Neural cell (in vitro differentiated cells): ENCODE results near the gene NBEA. TPM values are rescaled to one million over a fixed set of nuclear protein-coding genes. Genes with fewer than 3 reads are reported as not detected.

Experiments
- H2AFZ ChIP-seq: fragments of 200-600, 300-800 bp; sonication (generic), shearing (Covaris generic); 2 replicates; pipeline ENCODE4 v1.6.0; 2014; ENCODE audit warnings: low read depth, mild to moderate bottlenecking, antibody characterized with exemption, low read length, moderate library complexity
- H3F3A ChIP-seq: fragments of 200-600 bp; shearing (Covaris generic); 2 replicates; pipeline ENCODE4 v1.6.1; 2016; ENCODE audit warnings: mild to moderate bottlenecking, moderate library complexity, mixed read lengths, antibody characterized with exemption, low read length; ENCODE audit not compliant: insufficient read depth, poor library complexity, severe bottlenecking
- H3K27ac ChIP-seq: fragments of 200-600, 300-800 bp; sonication (generic), shearing (Covaris generic); 2 replicates; pipeline ENCODE4 v1.5.1; 2014; ENCODE audit warnings: mild to moderate bottlenecking, low read length, moderate library complexity
- H3K27me3 ChIP-seq: fragments of 300-800, 200-600 bp; sonication (generic), shearing (Covaris generic); 2 replicates; pipeline ENCODE4 v1.6.0; 2014; ENCODE audit warnings: mild to moderate bottlenecking, low read depth, low read length, moderate library complexity; ENCODE audit not compliant: insufficient read depth
- H3K36me3 ChIP-seq: fragments of 300-800, 200-600 bp; sonication (generic), shearing (Covaris generic); 2 replicates; pipeline ENCODE4 v1.5.1; 2014; ENCODE audit warnings: mild to moderate bottlenecking, antibody characterized with exemption, low read length, moderate library complexity; ENCODE audit not compliant: insufficient read depth
- H3K4me2 ChIP-seq: fragments of 300-800, 200-600 bp; sonication (generic), shearing (Covaris generic); 2 replicates; pipeline ENCODE4 v1.6.0; 2014; ENCODE audit warnings: mild to moderate bottlenecking, low read length
- H3K4me3 ChIP-seq: fragments of 300-800, 200-600 bp; sonication (generic), shearing (Covaris generic); 2 replicates; pipeline ENCODE4 v1.5.1; 2014; ENCODE audit warnings: mild to moderate bottlenecking, low read length, moderate library complexity
- H3K79me2 ChIP-seq: fragments of 200-600 bp; shearing (Covaris generic); replicated peaks from 2 replicates; pipeline ENCODE4 v1.6.0; 2014; ENCODE audit warnings: mild to moderate bottlenecking, low read length, moderate library complexity; ENCODE audit not compliant: insufficient read depth
- H3K9ac ChIP-seq: fragments of 300-800, 200-600 bp; sonication (generic), shearing (Covaris generic); 2 replicates; pipeline ENCODE4 v1.6.1; 2016; ENCODE audit warnings: mild to moderate bottlenecking, low read length, mixed read lengths
- H3K9me2 ChIP-seq: fragments of 200-600 bp; shearing (Covaris generic); 2 replicates; pipeline ENCODE4 v1.6.1; 2016; ENCODE audit warnings: mild to moderate bottlenecking, low read length, mixed read lengths; ENCODE audit not compliant: insufficient read depth
- H3K9me3 ChIP-seq: fragments of 200-600, 300-800 bp; sonication (generic), shearing (Covaris generic); 2 replicates; pipeline ENCODE4 v1.6.1; 2016; ENCODE audit warnings: mild to moderate bottlenecking, mixed run types, low read length, moderate library complexity, mixed read lengths
- H4K20me1 ChIP-seq: fragments of 200-600 bp; shearing (Covaris generic); 2 replicates; pipeline ENCODE4 v1.6.1; 2016; ENCODE audit warnings: mild to moderate bottlenecking, mixed run types; ENCODE audit not compliant: insufficient read depth
- EP300 ChIP-seq: fragments of 450-650 bp; conservative IDR thresholded peaks from 2 replicates; pipeline ENCODE4 v1.6.1; 2014; ENCODE audit warnings: antibody characterized with exemption, mild to moderate bottlenecking, moderate library complexity; ENCODE audit not compliant: poor library complexity, severe bottlenecking
- EZH2 ChIP-seq: fragments of 200-600, 300-800 bp; shearing (Covaris generic), sonication (generic); IDR thresholded peaks from 2 replicates; pipeline ENCODE4 v1.6.1; 2014; ENCODE audit warnings: antibody characterized with exemption, low read length, borderline replicate concordance, mild to moderate bottlenecking; ENCODE audit not compliant: insufficient read depth, poor library complexity, severe bottlenecking
- MXI1 ChIP-seq: fragments of 450-650 bp; conservative IDR thresholded peaks from 2 replicates; pipeline ENCODE4 v1.6.1; 2014; ENCODE audit warnings: antibody characterized with exemption, mild to moderate bottlenecking; ENCODE audit not compliant: poor library complexity, severe bottlenecking
- POLR2AphosphoS5 ChIP-seq: IDR thresholded peaks from 2 replicates; pipeline ENCODE4 v1.6.1; 2012
- RAD21 ChIP-seq: fragments of 450-650 bp; conservative IDR thresholded peaks from 2 replicates; pipeline ENCODE4 v1.6.1; 2014; ENCODE audit warnings: antibody characterized with exemption, mild to moderate bottlenecking, moderate library complexity
- SMC3 ChIP-seq: fragments of 450-650 bp; conservative IDR thresholded peaks from 2 replicates; pipeline ENCODE4 v1.6.1; 2014; ENCODE audit warnings: antibody characterized with exemption, mild to moderate bottlenecking, moderate library complexity; ENCODE audit not compliant: poor library complexity
- TAF1 ChIP-seq: IDR thresholded peaks from 2 replicates; pipeline ENCODE4 v1.6.1; 2012; ENCODE audit warnings: low read depth
- polyA plus RNA-seq: library from polyadenylated mRNA; depleted of rRNA; stranded (reverse); fragments of >200 nt; gene quantifications from 2 replicates; pipeline ENCODE4 v1.2.3, GENCODE V29; 2014
- TF ChIP-seq, protein P1 (sequence below): IDR thresholded peaks from 2 replicates; pipeline ENCODE4 v1.6.1; 2012; ENCODE audit warnings: borderline replicate concordance
- TF ChIP-seq, protein P2 (sequence below): fragments of 450-650 bp; IDR thresholded peaks from 2 replicates; pipeline ENCODE4 v1.5.1; 2014; ENCODE audit warnings: antibody characterized with exemption, mild to moderate bottlenecking, moderate library complexity; ENCODE audit not compliant: poor library complexity, severe bottlenecking

Gene NBEA
- polyA plus RNA-seq, 1 donor from 2014 or later, result 55.8 TPM

DNA sequence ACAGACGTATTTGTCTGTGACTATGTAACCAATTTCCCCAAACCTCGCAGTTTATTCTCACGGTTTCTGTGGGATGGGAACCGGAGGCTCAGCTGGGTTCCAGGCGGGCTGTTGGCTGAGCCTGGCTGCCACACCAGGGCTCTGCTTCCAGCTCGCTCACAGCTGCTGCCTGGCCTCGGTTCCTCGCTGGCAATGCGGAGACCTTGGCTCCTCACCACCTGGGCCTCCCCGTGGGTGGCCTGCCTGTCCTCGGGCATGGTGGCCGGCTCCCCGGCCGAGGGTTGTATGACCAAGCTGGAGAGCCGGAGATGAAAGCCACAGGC is 753.3 kb downstream of the NBEA start:
- Histone ChIP-seq H3F3A (no peaks in the 10 kb centered on the region), H3K79me2 (no peaks in the 10 kb centered on the region), H4K20me1 (no peaks in the 10 kb centered on the region)

DNA sequence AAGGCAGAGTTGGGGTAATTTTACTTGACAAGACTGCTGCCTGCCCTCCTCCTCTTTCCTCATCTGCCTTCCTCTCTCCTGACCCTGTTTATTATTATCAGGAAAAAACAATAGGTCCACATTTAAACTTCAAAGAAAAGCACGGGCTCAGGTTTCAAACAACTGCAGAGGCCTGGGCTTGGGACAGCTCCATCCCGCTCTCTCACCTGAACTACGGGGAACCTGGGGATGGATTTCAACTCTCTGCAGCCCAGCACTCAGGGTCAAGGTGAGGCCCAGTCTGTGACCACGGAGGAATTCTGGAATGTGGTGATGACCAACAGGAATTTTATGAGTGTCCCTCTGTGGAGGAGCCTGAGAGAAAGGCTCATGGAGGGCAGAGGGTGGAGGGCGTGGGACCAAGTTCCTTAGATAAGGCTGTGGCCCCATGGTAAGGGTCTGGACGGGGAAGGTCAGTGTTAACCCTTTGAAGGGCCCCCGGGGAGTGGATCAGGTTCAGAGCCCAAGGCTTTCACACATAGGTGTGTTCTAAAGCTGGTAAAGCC is 755.2 kb downstream of the NBEA start:
- Histone ChIP-seq H3K9ac (no peak overlapping the region), H3K4me3 (no peak overlapping the region), H3K79me2 (no peaks in the 10 kb centered on the region), H3K9me3 (no peaks in the 10 kb centered on the region), H3K36me3 (no peaks in the 10 kb centered on the region), H3K27me3 (no peaks in the 10 kb centered on the region), H3K9me2 (no peaks in the 10 kb centered on the region), H3F3A (no peaks in the 10 kb centered on the region), H3K27ac (no peak overlapping the region), H3K4me2 (no peak overlapping the region), H4K20me1 (no peaks in the 10 kb centered on the region), H2AFZ (no peak overlapping the region)
- TF ChIP-seq TAF1 (no peak), SMC3 (no peak), EP300 (no peak), RAD21 (no peak), POLR2AphosphoS5 (no peak), MXI1 (no peak), EZH2 (no peak)
- TF ChIP-seq, protein P1, sequence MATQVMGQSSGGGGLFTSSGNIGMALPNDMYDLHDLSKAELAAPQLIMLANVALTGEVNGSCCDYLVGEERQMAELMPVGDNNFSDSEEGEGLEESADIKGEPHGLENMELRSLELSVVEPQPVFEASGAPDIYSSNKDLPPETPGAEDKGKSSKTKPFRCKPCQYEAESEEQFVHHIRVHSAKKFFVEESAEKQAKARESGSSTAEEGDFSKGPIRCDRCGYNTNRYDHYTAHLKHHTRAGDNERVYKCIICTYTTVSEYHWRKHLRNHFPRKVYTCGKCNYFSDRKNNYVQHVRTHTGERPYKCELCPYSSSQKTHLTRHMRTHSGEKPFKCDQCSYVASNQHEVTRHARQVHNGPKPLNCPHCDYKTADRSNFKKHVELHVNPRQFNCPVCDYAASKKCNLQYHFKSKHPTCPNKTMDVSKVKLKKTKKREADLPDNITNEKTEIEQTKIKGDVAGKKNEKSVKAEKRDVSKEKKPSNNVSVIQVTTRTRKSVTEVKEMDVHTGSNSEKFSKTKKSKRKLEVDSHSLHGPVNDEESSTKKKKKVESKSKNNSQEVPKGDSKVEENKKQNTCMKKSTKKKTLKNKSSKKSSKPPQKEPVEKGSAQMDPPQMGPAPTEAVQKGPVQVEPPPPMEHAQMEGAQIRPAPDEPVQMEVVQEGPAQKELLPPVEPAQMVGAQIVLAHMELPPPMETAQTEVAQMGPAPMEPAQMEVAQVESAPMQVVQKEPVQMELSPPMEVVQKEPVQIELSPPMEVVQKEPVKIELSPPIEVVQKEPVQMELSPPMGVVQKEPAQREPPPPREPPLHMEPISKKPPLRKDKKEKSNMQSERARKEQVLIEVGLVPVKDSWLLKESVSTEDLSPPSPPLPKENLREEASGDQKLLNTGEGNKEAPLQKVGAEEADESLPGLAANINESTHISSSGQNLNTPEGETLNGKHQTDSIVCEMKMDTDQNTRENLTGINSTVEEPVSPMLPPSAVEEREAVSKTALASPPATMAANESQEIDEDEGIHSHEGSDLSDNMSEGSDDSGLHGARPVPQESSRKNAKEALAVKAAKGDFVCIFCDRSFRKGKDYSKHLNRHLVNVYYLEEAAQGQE, result no peak
- TF ChIP-seq, protein P2, sequence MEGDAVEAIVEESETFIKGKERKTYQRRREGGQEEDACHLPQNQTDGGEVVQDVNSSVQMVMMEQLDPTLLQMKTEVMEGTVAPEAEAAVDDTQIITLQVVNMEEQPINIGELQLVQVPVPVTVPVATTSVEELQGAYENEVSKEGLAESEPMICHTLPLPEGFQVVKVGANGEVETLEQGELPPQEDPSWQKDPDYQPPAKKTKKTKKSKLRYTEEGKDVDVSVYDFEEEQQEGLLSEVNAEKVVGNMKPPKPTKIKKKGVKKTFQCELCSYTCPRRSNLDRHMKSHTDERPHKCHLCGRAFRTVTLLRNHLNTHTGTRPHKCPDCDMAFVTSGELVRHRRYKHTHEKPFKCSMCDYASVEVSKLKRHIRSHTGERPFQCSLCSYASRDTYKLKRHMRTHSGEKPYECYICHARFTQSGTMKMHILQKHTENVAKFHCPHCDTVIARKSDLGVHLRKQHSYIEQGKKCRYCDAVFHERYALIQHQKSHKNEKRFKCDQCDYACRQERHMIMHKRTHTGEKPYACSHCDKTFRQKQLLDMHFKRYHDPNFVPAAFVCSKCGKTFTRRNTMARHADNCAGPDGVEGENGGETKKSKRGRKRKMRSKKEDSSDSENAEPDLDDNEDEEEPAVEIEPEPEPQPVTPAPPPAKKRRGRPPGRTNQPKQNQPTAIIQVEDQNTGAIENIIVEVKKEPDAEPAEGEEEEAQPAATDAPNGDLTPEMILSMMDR, result no peak

More for the DNA sequence above, 753.3 kb downstream of the NBEA start:
- Histone ChIP-seq H3K9me2 (no peaks in the 10 kb centered on the region), H3K4me3 (no peak overlapping the region), H2AFZ (no peak overlapping the region), H3K9ac (no peak overlapping the region), H3K4me2 (no peak overlapping the region), H3K9me3 (no peaks in the 10 kb centered on the region), H3K36me3 (no peaks in the 10 kb centered on the region), H3K27me3 (no peaks in the 10 kb centered on the region), H3K27ac (no peak overlapping the region)
- TF ChIP-seq POLR2AphosphoS5 (no peak), TAF1 (no peak), EP300 (no peak), MXI1 (no peak), RAD21 (no peak), SMC3 (no peak), EZH2 (no peak)
- TF ChIP-seq, protein P2, result no peak
- TF ChIP-seq, protein P1, result no peak
